NCI-H187 (cell line): ENCODE data around the gene ZNF227.
"Not testable (repeated sequence)": the region's sequence is repeated elsewhere in the genome, so short reads cannot be mapped to it uniquely, and the experiment has no call there.

Source experiments
- DNase-seq, 2 experiments: peaks; one replicate each; lab custom pipeline; 2025; lab: John Stamatoyannopoulos, UW

The ZNF227 gene

DNA sequence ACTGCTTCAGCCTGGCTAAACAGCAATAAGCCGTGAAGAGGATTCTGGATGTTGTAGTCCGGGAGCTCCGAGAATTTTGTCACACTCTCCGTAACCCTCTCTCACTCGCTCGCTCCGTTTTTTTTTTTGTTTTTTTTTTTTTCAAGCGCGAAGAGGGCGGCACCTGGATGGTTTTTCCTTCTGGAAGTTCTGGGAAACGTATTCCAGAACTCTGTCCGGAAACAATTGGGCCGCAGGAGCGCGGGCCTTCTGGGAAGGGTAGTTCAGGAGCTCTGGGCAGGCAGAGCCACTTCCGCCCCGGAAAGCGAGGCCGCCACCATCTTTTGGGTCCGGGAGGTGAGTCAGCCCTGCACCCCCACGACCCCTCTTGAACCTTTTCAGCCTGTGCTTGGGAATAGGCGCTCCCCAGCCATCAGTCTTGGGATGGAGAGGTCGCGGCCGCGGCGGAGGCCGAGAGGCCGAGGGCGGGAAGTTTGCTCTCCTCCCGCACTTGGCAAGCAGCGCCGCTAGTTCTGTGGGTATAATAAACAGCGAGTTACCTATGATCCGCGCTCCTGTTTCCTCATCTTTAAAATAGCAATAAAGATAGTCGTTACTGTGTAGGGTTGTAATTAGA, at the start of gene ZNF227:
TSS of gene ZNF227 (plus strand) at position 283 of the 616 bp plus-strand sequence. CDS start 5,261 bp downstream, outside the sequence.
- DNase-seq = peak; percentile 49 to 75

GRCh38 chr19:44163789-44164188, 48.5 kb upstream of the ZNF227 start:
- DNase-seq = no peak

DNA sequence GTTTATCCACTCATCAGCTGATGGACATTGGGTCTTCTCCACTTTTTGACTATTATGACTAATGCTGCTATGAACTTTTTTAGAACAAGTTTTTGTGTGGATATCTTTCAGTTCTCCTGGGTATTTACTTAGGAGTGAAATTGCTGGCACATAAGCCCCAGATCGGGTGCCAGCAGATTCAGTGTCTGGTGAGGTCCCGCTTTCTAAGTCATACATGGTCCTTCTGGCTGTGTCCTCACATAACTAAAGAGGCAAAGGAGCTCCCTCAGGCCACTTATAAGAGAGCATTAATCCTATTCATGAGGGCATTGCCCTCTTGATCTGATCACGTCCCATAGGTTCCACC, 48.0 kb upstream of the ZNF227 start:
- DNase-seq = no peak

DNA sequence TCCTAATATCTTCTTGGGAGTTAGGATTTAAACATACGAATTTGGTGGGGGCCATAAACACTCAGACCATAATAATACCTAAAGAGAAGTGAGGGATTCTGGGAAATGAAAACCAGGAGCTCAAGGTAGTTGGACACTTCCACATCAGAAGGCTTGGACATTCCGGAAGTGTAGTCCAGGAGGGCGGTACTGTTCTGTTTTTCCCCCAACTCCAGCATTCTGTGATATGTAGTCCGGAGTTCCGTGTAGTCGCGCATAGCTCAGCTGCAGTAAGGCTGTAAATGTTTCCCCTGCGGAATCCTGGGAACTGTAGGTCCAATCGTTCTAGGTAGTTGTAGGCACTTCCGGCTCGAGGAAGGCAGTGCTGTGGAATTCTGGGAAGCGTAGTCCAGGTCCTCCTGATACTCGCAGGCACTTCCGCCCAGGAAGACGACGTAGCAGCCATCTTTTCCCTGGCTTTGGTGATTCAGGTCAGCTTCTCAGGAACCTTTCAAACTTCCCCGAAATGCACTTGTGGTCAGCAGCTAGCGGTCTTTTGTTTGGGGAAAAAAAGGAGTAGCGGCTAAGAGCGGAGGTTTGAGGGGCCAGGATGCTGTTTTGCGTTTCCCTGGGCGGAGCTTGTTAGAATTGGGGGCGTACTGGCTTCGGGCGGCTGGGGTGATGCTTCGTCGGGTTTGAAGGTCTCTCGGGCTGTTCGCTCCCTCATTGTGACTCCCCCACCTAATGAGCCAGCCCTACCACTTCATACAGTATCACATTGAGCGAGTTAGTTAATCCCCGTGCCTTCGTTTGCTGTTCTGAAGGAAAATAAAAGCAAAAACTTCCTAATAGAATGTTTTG, 47.4 kb upstream of the ZNF227 start, which contains the start of gene ZNF226:
TSS of gene ZNF226 (plus strand) at position 428 of the 840 bp plus-strand sequence. CDS start 4,981 bp downstream, outside the sequence.
- peak; percentile 79 to 93 for DNase-seq

DNA sequence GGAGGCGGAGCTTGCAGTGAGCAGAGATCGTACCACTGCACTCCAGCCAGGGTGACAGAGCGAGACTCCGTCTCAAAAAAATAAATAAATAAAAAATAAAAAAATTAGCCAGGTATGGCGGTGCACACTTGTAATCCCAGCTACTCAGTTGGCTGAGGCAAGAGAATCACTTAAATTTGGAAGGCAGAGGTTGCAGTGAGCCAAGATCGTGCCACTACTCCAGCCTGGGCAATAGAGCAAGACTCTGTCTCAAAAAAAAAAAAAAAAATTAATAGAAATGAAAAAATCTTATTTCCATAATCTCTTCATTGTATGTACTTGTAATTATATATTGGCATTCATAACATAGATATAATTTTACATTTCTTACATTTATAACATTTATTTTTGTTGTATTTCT, 41.7 kb upstream of the ZNF227 start:
- DNase-seq = not testable (repeated sequence)

GRCh38 chr19:44176590-44176989, 35.7 kb upstream of the ZNF227 start:
- DNase-seq = no peak

DNA sequence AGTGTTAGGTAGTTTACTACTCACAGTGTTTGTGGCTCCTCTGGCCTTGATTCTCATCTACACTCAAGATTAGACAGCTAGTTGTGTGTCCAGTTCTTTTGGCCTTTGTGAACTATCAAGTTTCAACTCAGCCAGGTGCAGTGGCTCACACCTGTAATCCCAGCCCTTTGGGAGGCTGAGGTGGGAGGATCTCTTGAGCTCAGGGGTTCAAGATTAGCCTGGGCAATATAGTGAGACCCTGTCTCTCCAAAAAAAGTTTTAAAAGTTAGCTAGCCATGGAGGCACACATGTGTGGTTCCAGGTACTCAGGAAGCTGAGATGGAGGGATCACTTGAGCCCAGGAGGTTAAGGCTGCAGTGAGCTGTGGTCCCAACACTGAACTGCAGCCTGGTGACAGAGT, 31.4 kb upstream of the ZNF227 start:
- DNase-seq = no peak

- DNase-seq = no peak
Measured at GRCh38 chr19:44182145-44182544, 30.2 kb upstream of the ZNF227 start.

GRCh38 chr19:44190020-44190419, 22.3 kb upstream of the ZNF227 start:
- DNase-seq = no peak

DNA sequence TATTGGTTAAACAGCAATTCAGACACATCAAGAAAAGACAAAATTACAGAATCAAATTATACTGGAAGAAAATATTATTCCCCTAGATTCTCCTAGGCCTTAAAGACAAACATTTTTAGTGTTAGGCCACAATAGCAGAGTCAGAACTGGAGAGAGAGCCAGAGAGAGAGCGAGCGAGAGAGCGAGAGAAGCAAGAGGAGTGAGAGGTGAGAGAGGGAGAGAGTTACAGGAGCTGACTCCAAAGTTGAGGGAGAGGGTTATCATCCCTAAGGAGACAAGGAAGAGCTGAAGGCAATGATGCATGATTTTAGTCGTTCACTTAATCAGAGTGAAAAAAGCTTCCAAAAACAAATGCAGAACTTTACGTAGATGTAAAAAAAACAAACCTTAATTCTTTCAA, 20.2 kb upstream of the ZNF227 start:
- no peak for DNase-seq

DNA sequence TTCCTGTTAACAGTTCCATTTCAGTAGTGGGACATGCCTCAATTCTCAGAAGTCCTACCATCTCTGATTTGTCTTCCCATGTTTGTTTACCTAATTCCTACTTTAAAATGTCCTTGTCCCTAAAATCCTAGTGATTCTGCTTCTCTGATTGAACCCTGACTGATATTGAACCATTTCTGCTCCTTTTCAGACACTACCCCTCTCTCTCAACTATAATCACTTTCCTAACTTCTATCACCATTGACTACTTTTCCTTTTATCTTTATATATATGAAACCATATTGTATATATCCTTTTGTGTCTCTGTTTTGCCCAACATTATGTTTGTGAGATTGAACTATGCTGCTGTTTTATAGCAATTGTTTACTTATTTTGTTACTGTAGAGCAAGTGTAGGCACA, 15.6 kb upstream of the ZNF227 start:
- DNase-seq = no peak

- DNase-seq = no peak
Measured at GRCh38 chr19:44202470-44202869, 9.9 kb upstream of the ZNF227 start.

DNA sequence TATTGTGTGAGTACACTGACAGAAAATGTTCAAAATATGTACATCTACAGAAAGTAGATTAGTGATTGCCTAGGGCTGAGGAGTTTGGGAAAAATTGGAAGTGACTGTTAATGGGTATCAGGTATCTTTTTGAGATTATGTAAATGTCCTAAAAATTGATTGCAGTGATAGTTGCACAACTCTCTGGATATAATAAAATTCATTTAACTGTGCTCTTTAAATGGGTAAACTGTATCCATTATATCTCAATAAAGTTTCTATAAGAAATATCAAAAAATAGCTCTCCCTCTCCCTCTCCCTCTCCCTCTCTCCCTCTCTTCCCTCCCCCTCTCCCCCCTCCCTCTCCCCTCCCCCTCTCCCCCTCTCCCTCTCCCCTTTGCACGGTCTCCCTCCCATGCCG, 9.4 kb upstream of the ZNF227 start:
- no peak for DNase-seq

DNA sequence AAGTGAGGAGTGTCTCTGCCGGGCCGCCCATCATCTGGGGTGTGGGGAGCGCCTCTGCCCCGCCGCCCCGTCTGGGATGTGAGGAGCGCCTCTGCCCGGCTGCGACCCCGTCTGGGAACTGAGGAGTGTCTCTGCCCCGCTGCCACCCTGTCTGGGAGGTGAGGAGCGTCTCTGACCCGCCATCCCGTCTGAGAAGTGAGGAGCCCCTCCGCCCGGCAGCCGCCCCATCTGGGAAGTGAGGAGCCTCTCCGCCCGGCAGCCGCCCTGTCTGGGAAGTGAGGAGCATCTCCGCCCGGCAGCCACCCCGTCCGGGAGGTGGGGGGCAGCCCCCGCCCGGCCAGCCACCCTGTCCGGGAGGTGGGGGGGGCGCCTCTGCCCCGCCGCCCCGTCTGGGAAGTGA, 8.5 kb upstream of the ZNF227 start:
- DNase-seq = not testable (repeated sequence)

DNA sequence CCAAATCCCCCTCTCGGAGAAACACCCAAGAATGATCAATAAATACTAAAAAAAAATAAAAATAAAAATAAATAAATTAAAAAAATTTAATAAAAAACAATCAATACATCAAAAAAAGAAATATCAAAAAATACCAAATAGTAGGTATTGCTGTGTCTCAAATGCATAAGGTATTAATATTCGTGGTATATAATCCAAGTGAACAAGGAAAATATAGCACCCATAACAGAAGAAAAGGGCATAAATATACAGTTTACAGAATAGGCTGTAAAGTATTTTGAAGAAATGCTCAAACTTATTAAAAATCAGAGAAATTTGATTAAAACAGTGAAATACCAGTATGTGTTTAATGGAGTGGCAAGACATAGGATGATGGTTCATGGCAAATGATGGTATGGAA, 7.6 kb upstream of the ZNF227 start:
- DNase-seq = no peak

GRCh38 chr19:44207126-44207803, 5.1 kb upstream of the ZNF227 start:
- peak; percentile 73 to 86 for DNase-seq

- DNase-seq = no peak
Measured at GRCh38 chr19:44212866-44213346, 574 bp downstream of the ZNF227 start.

DNA sequence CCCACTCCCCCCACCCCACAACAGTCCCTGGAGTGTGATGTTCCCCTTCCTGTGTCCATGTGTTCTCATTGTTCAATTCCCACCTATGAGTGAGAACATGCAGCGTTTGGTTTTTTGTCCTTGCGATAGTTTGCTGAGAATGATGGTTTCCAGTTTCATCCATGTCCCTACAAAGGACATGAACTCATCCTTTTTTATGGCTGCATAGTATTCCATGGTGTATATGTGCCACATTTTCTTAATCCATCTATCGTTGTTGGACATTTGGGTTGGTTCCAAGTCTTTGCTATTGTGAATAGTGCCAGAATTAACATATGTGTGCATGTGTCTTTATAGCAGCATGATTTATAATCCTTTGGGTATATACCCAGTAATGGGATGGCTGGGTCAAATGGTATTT, 7.6 kb downstream of the ZNF227 start:
- DNase-seq = not testable (repeated sequence)

DNA sequence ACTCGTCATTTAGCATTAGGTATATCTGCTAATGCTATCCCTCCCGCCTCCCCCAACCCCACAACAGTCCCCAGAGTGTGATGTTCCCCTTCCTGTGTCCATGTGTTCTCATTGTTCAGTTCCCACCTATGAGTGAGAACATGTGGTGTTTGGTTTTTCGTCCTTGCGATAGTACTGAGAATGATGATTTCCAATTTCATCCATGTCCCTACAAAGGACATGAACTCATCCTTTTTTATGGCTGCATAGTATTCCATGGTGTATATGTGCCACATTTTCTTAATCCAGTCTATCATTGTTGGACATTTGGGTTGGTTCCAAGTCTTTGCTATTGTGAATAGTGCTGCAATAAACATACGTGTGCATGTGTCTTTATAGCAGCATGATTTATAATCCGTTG, 8.4 kb downstream of the ZNF227 start:
- DNase-seq = not testable (repeated sequence)

DNA sequence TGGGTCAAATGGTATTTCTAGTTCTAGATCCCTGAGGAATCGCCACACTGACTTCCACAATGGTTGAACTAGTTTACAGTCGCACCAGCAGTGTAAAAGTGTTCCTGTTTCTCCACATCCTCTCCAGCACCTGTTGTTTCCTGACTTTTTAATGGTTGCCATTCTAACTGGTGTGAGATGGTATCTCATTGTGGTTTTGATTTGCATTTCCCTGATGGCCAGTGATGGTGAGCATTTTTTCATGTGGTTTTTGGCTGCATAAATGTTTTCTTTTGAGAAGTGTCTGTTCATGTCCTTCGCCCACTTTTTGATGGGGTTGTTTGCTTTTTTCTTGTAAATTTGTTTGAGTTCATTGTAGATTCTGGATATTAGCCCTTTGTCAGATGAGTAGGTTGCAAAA, 9.0 kb downstream of the ZNF227 start:
- DNase-seq = not testable (repeated sequence)

GRCh38 chr19:44228318-44228717, 16.0 kb downstream of the ZNF227 start:
- DNase-seq = no peak

- no peak for DNase-seq
Measured at GRCh38 chr19:44232867-44233266, 20.5 kb downstream of the ZNF227 start.

DNA sequence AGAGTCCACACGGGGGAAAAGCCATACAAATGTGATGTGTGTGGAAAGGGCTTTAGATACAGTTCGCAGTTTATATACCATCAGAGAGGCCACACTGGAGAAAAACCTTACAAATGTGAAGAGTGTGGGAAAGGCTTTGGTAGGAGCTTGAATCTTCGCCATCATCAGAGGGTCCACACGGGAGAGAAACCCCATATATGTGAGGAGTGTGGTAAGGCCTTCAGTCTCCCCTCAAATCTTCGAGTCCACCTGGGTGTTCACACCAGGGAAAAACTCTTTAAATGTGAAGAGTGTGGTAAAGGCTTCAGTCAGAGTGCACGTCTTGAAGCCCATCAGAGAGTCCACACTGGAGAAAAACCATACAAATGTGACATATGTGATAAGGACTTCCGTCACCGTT, 24.1 kb downstream of the ZNF227 start:
- no peak for DNase-seq
